ENCODE data around the gene OR4K1. TPM values are rescaled to one million over a fixed set of nuclear protein-coding genes. Genes with fewer than 3 reads are reported as not detected.

Gene OR4K1, protein sequence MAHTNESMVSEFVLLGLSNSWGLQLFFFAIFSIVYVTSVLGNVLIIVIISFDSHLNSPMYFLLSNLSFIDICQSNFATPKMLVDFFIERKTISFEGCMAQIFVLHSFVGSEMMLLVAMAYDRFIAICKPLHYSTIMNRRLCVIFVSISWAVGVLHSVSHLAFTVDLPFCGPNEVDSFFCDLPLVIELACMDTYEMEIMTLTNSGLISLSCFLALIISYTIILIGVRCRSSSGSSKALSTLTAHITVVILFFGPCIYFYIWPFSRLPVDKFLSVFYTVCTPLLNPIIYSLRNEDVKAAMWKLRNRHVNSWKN
- not detected for total RNA-seq
- not detected for total RNA-seq (2013)
- total RNA-seq: 0 to 0.04 (median 0) reads per million in 29 experiments

DNA sequence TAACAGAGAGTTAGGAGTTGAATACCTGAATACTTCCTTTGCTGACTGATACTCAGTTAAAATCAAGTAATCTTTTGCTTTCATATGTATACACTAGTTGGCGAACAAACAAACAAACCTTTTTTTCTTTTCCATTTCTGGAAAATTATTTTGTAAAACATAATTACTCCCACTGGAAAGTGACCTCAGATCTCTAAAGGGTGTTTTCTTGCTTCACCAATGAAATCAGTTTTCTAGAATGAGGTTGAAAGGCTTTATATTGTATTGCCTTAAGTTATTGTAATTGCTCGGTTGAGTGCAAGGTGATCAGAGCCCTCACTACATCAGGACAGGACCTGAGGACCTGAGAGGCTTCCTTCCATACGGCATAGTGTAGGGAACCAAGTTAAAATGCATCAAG is at the start of gene OR4K1:
OR4K1 (plus strand) TSS at position 301 of the 400 bp plus-strand sequence. CDS start 4,750 bp downstream, outside the sequence.
- Histone ChIP-seq H3K36me3 (ENCODE audit: control insufficient read depth in 2 of 2, extremely low read depth in 1 of 2, insufficient read depth in 1 of 2, low read length in 1 of 2) (no peaks in the 10 kb centered on the region), H3K4me1 (ENCODE audit: control insufficient read depth in 1 of 2, extremely low read depth in 1 of 2, insufficient read depth in 2 of 2, low read length in 2 of 2) (no peaks in the 10 kb centered on the region), H3K4me3 (ENCODE audit: control insufficient read depth in 1 of 2, extremely low read depth in 1 of 2, low read length in 1 of 2) (no peak within 1 kb of the TSS), H3K9me3 (peaks cover 8% of the 10 kb centered on the region), H3K27me3 (replicated peaks in 1 of 2; ENCODE audit: control insufficient read depth in 2 of 2, extremely low read depth in 1 of 2, insufficient read depth in 2 of 2, low read length in 1 of 2) (no peaks in the 10 kb centered on the region), H3K27ac (ENCODE audit: low read length) (no peak within 1 kb of the TSS)
- Mint-ChIP-seq H3K27me3 (peaks cover 0 to 4% of the 10 kb centered on the region in 2 donors), H3K27ac (no peak within 1 kb of the TSS), H3K4me1 (no peaks in the 10 kb centered on the region), H3K36me3 (no peaks in the 10 kb centered on the region), H3K9me3 (no peaks in the 10 kb centered on the region), H3K4me3 (no peak within 1 kb of the TSS)
- POLR2A ChIA-PET: no interaction called here
- no CpG with 5 or more reads among the region's 3 CpGs for WGBS (ENCODE audit: insufficient coverage)
- no peak for DNase-seq
- CTCF ChIA-PET: no interaction called here
- ATAC-seq (replicated peaks in 1 of 4): no peak

DNA sequence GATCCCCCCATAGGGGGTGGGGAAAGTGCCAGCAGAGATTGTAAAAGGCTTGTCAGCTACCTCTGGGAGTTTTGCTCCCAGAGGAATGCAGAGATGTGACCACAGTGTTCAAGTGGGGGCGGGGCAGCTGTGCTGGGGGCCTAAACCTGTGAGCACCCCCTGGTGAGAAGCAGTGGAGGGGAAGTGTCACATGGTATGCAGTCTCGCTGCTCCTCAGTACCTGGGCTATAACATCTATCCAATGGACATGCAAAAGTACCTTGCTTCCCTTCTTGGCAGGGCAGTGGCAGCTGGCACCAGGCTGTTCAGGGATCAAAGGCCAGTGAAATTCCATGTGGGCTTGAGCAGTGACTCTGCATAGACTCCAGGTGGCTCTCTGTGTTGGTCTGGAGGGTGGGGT is 35.4 kb upstream of the OR4K1 start:
- CTCF ChIA-PET: no interaction called here
- no peak overlapping the region for H3K4me3 ChIP-seq (ENCODE audit: control insufficient read depth in 1 of 2, extremely low read depth in 1 of 2, low read length in 1 of 2)
- peaks cover 0 to 8% of the 10 kb centered on the region in 2 donors for H3K27me3 Mint-ChIP-seq
- peaks cover 24 to 49% (median 43%) of the 10 kb centered on the region in 3 donors for H3K9me3 Mint-ChIP-seq
- no peaks in the 10 kb centered on the region for H3K4me1 Mint-ChIP-seq
- 17% methylated on average over 1 of the region's 2 CpGs for WGBS (ENCODE audit: insufficient coverage)
- DNase-seq: no peak
- no peaks in the 10 kb centered on the region for H3K36me3 Mint-ChIP-seq
- no peaks in the 10 kb centered on the region for H3K4me1 ChIP-seq (ENCODE audit: control insufficient read depth in 1 of 2, extremely low read depth in 1 of 2, insufficient read depth in 2 of 2, low read length in 2 of 2)
- POLR2A ChIA-PET: no interaction called here
- H3K4me3 Mint-ChIP-seq: no peak overlapping the region
- no peak for ATAC-seq (replicated peaks in 1 of 4)
- H3K27ac Mint-ChIP-seq: no peak overlapping the region
- H3K9me3 ChIP-seq: peaks cover 7% of the 10 kb centered on the region
- no peaks in the 10 kb centered on the region for H3K36me3 ChIP-seq (ENCODE audit: control insufficient read depth in 2 of 2, extremely low read depth in 1 of 2, insufficient read depth in 1 of 2, low read length in 1 of 2)
- peaks cover 0 to 9% of the 10 kb centered on the region in 2 experiments for H3K27me3 ChIP-seq (replicated peaks in 1 of 2; ENCODE audit: control insufficient read depth in 2 of 2, extremely low read depth in 1 of 2, insufficient read depth in 2 of 2, low read length in 1 of 2)
- no peak overlapping the region for H3K27ac ChIP-seq (ENCODE audit: low read length)

DNA sequence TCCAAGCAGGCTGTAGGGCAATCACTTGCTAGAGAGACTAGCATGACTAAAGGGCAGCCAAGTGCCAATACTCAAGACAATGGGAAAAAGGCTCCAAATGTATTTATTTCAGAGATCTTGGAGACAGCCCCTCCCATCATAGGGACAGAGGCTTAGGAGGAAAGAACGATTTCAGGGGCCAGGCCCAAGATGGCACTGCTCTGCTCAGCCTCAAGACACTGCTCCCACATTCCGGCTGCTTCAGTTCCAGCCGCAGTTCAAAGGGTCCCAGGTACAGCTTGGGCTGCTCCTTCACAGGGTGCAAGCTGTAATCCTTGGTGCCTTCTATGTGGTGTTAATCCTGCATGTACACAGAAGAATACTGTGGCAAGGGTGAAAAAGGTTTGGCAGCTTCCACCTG is 29.7 kb upstream of the OR4K1 start:
- no peak overlapping the region for H3K4me3 Mint-ChIP-seq
- H3K36me3 Mint-ChIP-seq: no peaks in the 10 kb centered on the region
- Histone ChIP-seq H3K36me3 (ENCODE audit: control insufficient read depth in 2 of 2, extremely low read depth in 1 of 2, insufficient read depth in 1 of 2, low read length in 1 of 2) (no peaks in the 10 kb centered on the region), H3K27me3 (replicated peaks in 1 of 2; ENCODE audit: control insufficient read depth in 2 of 2, extremely low read depth in 1 of 2, insufficient read depth in 2 of 2, low read length in 1 of 2) (no peaks in the 10 kb centered on the region), H3K27ac (ENCODE audit: low read length) (no peak overlapping the region), H3K4me3 (ENCODE audit: control insufficient read depth in 1 of 2, extremely low read depth in 1 of 2, low read length in 1 of 2) (no peak overlapping the region), H3K9me3 (peaks cover 9% of the 10 kb centered on the region), H3K4me1 (ENCODE audit: control insufficient read depth in 1 of 2, extremely low read depth in 1 of 2, insufficient read depth in 2 of 2, low read length in 2 of 2) (no peaks in the 10 kb centered on the region)
- 69% methylated on average over 3 of the region's 3 CpGs for WGBS (ENCODE audit: insufficient coverage)
- ChIA-PET CTCF (no interaction called here), POLR2A (no interaction called here)
- H3K27me3 Mint-ChIP-seq: no peaks in the 10 kb centered on the region
- no peak overlapping the region for H3K27ac Mint-ChIP-seq
- DNase-seq: no peak
- no peaks in the 10 kb centered on the region for H3K4me1 Mint-ChIP-seq
- ATAC-seq (replicated peaks in 1 of 4): no peak
- peaks cover 16 to 46% (median 22%) of the 10 kb centered on the region in 3 donors for H3K9me3 Mint-ChIP-seq

DNA sequence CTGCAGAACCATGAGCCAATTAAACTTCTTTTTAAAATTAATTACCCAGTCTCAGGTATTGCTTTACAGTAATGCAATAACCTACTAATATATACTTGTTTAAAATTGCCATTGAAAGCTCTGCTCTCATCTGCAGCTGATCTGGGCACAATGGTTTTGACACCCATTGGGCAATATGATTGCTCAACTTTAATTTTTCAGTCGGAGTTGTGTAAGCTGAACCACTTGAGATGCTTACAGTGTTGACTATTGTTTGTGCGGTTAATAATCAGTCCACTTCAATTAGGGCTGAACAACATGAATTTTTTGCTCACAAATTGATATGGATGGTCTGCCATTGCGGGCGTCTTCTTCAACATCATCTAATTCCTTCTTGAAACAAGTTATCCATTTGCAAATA is 28.3 kb upstream of the OR4K1 start:
- no peaks in the 10 kb centered on the region for H3K4me1 Mint-ChIP-seq
- 70% methylated on average over 2 of the region's 4 CpGs for WGBS (ENCODE audit: insufficient coverage)
- Histone ChIP-seq H3K27ac (ENCODE audit: low read length) (no peak overlapping the region), H3K4me1 (ENCODE audit: control insufficient read depth in 1 of 2, extremely low read depth in 1 of 2, insufficient read depth in 2 of 2, low read length in 2 of 2) (no peaks in the 10 kb centered on the region), H3K4me3 (ENCODE audit: control insufficient read depth in 1 of 2, extremely low read depth in 1 of 2, low read length in 1 of 2) (no peak overlapping the region), H3K27me3 (replicated peaks in 1 of 2; ENCODE audit: control insufficient read depth in 2 of 2, extremely low read depth in 1 of 2, insufficient read depth in 2 of 2, low read length in 1 of 2) (no peaks in the 10 kb centered on the region), H3K9me3 (peaks cover 5% of the 10 kb centered on the region), H3K36me3 (ENCODE audit: control insufficient read depth in 2 of 2, extremely low read depth in 1 of 2, insufficient read depth in 1 of 2, low read length in 1 of 2) (no peaks in the 10 kb centered on the region)
- ATAC-seq (replicated peaks in 1 of 4): no peak
- no peaks in the 10 kb centered on the region for H3K27me3 Mint-ChIP-seq
- H3K9me3 Mint-ChIP-seq: peaks cover 7 to 33% (median 10%) of the 10 kb centered on the region in 3 donors
- DNase-seq: no peak
- POLR2A ChIA-PET: no interaction called here
- CTCF ChIA-PET: no interaction called here
- no peak overlapping the region for H3K27ac Mint-ChIP-seq
- H3K36me3 Mint-ChIP-seq: no peaks in the 10 kb centered on the region
- no peak overlapping the region for H3K4me3 Mint-ChIP-seq

DNA sequence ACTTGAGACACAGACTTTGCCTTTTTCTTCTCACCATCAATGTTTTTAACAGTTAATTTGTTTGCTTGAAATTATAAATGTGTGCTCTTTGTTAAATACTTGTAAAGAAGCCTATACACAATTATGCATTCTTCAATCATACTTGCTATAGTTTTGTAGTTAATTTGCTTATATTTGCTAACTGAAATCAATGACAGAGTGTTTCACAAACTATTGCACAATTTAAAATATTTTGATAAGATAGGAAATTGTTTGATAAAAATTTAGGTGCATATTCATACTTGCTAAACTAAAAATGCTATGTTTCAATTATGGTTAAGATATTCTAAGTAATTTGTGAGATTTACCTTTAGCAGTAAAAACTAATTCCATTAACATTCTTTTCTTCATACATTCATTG is 24.1 kb upstream of the OR4K1 start:
- Histone ChIP-seq H3K4me3 (ENCODE audit: control insufficient read depth in 1 of 2, extremely low read depth in 1 of 2, low read length in 1 of 2) (no peak overlapping the region), H3K27ac (ENCODE audit: low read length) (no peak overlapping the region), H3K27me3 (replicated peaks in 1 of 2; ENCODE audit: control insufficient read depth in 2 of 2, extremely low read depth in 1 of 2, insufficient read depth in 2 of 2, low read length in 1 of 2) (no peaks in the 10 kb centered on the region), H3K9me3 (peaks cover 3% of the 10 kb centered on the region), H3K4me1 (ENCODE audit: control insufficient read depth in 1 of 2, extremely low read depth in 1 of 2, insufficient read depth in 2 of 2, low read length in 2 of 2) (no peaks in the 10 kb centered on the region), H3K36me3 (ENCODE audit: control insufficient read depth in 2 of 2, extremely low read depth in 1 of 2, insufficient read depth in 1 of 2, low read length in 1 of 2) (no peaks in the 10 kb centered on the region)
- peaks cover 1 to 4% of the 10 kb centered on the region in 2 donors for H3K27me3 Mint-ChIP-seq
- no peak overlapping the region for H3K4me3 Mint-ChIP-seq
- no peaks in the 10 kb centered on the region for H3K4me1 Mint-ChIP-seq
- no peak overlapping the region for H3K27ac Mint-ChIP-seq
- ATAC-seq (replicated peaks in 1 of 4) (no peak), DNase-seq (no peak)
- ChIA-PET CTCF (no interaction called here), POLR2A (no interaction called here)
- H3K36me3 Mint-ChIP-seq: no peaks in the 10 kb centered on the region
- H3K9me3 Mint-ChIP-seq: peaks cover 4 to 17% (median 6%) of the 10 kb centered on the region in 3 donors

DNA sequence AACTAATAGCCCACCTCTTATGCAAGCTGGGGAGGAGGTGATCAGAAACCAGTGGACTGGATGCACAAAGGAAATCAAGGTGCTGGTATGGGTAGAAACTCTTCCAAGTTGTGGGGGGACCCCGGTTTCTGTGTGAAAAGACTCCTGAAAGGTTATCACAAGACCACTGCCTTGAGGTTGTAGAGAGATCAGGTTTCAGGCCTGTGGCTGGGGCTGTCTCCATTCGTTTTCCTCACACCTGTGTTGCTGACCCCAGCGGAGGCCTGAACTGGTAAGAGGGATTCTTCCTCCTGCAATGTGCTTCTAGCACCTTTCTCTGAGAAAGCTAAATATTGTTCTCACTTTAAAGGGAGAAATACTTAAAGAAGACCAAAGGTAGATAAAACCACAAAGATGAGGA is 19.6 kb upstream of the OR4K1 start:
- Mint-ChIP-seq H3K9me3 (peaks cover 0 to 16% (median 10%) of the 10 kb centered on the region in 3 donors), H3K4me1 (no peaks in the 10 kb centered on the region), H3K36me3 (no peaks in the 10 kb centered on the region), H3K27ac (no peak overlapping the region), H3K4me3 (no peak overlapping the region), H3K27me3 (peaks cover 2 to 7% of the 10 kb centered on the region in 2 donors)
- H3K27ac ChIP-seq (ENCODE audit: low read length): no peak overlapping the region
- DNase-seq: no peak
- no peaks in the 10 kb centered on the region for H3K4me1 ChIP-seq (ENCODE audit: control insufficient read depth in 1 of 2, extremely low read depth in 1 of 2, insufficient read depth in 2 of 2, low read length in 2 of 2)
- H3K36me3 ChIP-seq (ENCODE audit: control insufficient read depth in 2 of 2, extremely low read depth in 1 of 2, insufficient read depth in 1 of 2, low read length in 1 of 2): no peaks in the 10 kb centered on the region
- no peak overlapping the region for H3K4me3 ChIP-seq (ENCODE audit: control insufficient read depth in 1 of 2, extremely low read depth in 1 of 2, low read length in 1 of 2)
- ChIA-PET POLR2A (interaction anchor here in 1 of 2 donors (0.6 kb wide), 1 partner anchor 102 kb away, joined by 5 read pairs; no protein-coding TSS in a partner anchor), CTCF (no interaction called here)
- H3K9me3 ChIP-seq: peaks cover 2% of the 10 kb centered on the region
- H3K27me3 ChIP-seq (replicated peaks in 1 of 2; ENCODE audit: control insufficient read depth in 2 of 2, extremely low read depth in 1 of 2, insufficient read depth in 2 of 2, low read length in 1 of 2): no peaks in the 10 kb centered on the region
- no peak for ATAC-seq (replicated peaks in 1 of 4)
- WGBS (ENCODE audit: insufficient coverage): 14% methylated on average over 1 of the region's 3 CpGs

All from T-cell (primary cell).